ENCODE results near the gene MTHFS. TPM values are rescaled to one million over a fixed set of nuclear protein-coding genes. Genes with fewer than 3 reads are reported as not detected.

MTHFS gene
- total and polyA plus RNA-seq, 2 donors (not counting 3 experiments of a cell fraction or from before 2014, with no cell fraction given): 9.3 to 15.7 TPM

- H3K4me2 ChIP-seq (ENCODE audit: insufficient read depth, low read length): no peak overlapping the region
- DNase-seq (ENCODE audit: low read depth, low spot score): no peak
- H3K9ac ChIP-seq (replicated peaks; ENCODE audit: extremely low read depth, insufficient read depth, low read length): no peak overlapping the region
- H3K4me1 ChIP-seq (ENCODE audit: control insufficient read depth, extremely low read depth, insufficient read depth, low read length): no peaks in the 10 kb centered on the region
- ChIA-PET POLR2A (no interaction called here), CTCF (no interaction called here)
- H3K36me3 ChIP-seq (ENCODE audit: control insufficient read depth in 2 of 2, extremely low read depth in 1 of 2, insufficient read depth in 2 of 2, low read length in 2 of 2): no peaks in the 10 kb centered on the region
- no peak for FAIRE-seq
- no peak overlapping the region for H3K4me3 ChIP-seq (replicated peaks in 1 of 3; ENCODE audit: insufficient read depth in 1 of 3, low read depth in 1 of 3, low read length in 3 of 3)
- no peaks in the 10 kb centered on the region for H3K27me3 ChIP-seq (ENCODE audit: control insufficient read depth in 2 of 2, insufficient read depth in 2 of 2, low read length in 2 of 2)
- H3K79me2 ChIP-seq (ENCODE audit: control insufficient read depth, insufficient read depth, low read length): no peaks in the 10 kb centered on the region
- no peaks in the 10 kb centered on the region for H3K9me3 ChIP-seq (replicated peaks; ENCODE audit: control insufficient read depth, insufficient read depth, low read length)
- no peak overlapping the region for H2AFZ ChIP-seq (ENCODE audit: low read depth, low read length)
- H3K27ac ChIP-seq (ENCODE audit: insufficient read depth, low read depth, low read length): no peak overlapping the region
- H3K9me1 ChIP-seq (replicated peaks; ENCODE audit: control insufficient read depth, extremely low read depth, insufficient read depth, low read length): no peaks in the 10 kb centered on the region
- intact Hi-C loops (cut with micrococcal nuclease) (no loop called here), dilution Hi-C loops (cut with MboI; ENCODE audit: extremely low pct_ligation_motif_present, low sequenced_read_pairs) (no loop called here)
- BruUV-seq (replicated peaks): no TSS peak
- H4K20me1 ChIP-seq (replicated peaks; ENCODE audit: control insufficient read depth, extremely low read depth, insufficient read depth, low read length): no peaks in the 10 kb centered on the region
- TF ChIP-seq CTCF (IDR thresholded peaks at IDR 0.05; ENCODE audit: extremely low read depth in 1 of 2, insufficient read depth in 1 of 2, low read depth in 1 of 2, low read length in 2 of 2) (no peak), FOS (IDR thresholded peaks at IDR 0.05; ENCODE audit: borderline replicate concordance, insufficient read depth, low read length) (no peak), JUN (IDR thresholded peaks at IDR 0.05; ENCODE audit: borderline replicate concordance, insufficient read depth, insufficient read length, low read depth) (no peak), POLR2A (IDR thresholded peaks at IDR 0.05; ENCODE audit: low read depth, low read length) (no peak), GATA2 (IDR thresholded peaks at IDR 0.05; ENCODE audit: insufficient read depth, insufficient read length, low read depth, low read length) (no peak), EZH2 (IDR thresholded peaks at IDR 0.05; ENCODE audit: borderline replicate concordance, low read depth, low read length, severe bottlenecking) (no peak), MAX (IDR thresholded peaks at IDR 0.05; ENCODE audit: insufficient read depth, insufficient read length) (no peak), MYC (IDR thresholded peaks at IDR 0.05; ENCODE audit: low read depth, low read length) (no peak), POLR2AphosphoS5 (IDR thresholded peaks at IDR 0.05; ENCODE audit: insufficient read depth, low read depth, low read length) (no peak)
These were observed 81.3 kb downstream of the MTHFS start for GRCh38 chr15:79815468-79815867.

All from endothelial cell of umbilical vein (primary cell).